Right lobe of liver (tissue), 4 donors: ENCODE data around the gene AKT3.

Experiments used
- CTCF ChIP-seq, 4 donors: fragments of 200-600 bp in 3 of 4; fragments of 450-650 bp in 1 of 4; IDR thresholded peaks; one replicate each; pipeline versions ENCODE4 v1.5.1 to v1.8.0; 2016 to 2022; ENCODE audit warnings: antibody characterized with exemption in 4 of 4, mild to moderate bottlenecking in 2 of 4
- POLR2A ChIP-seq: fragments of 450-650 bp; IDR thresholded peaks from one replicate; pipeline ENCODE4 v1.6.1; 2017; ENCODE audit warnings: antibody characterized with exemption, mild to moderate bottlenecking
- donor health status: DM: no; HTN: no; CAD: no.
- donor health status: DM: no; HTN: no; CAD: no.
- donor health status: DM: no; HTN: yes; CAD: no.

GRCh38 chr1:243543501-243543900 lies 306.5 kb downstream of the AKT3 start:
- TF ChIP-seq POLR2A (no peak), CTCF (IDR thresholded peaks at IDR 0.05) (no peak)
